Hindlimb muscle (tissue), 1 donor: ENCODE measurements around the gene AGXT2. TPM values are rescaled to one million over a fixed set of nuclear protein-coding genes. Genes with fewer than 3 reads are reported as not detected.

Experiments
- DNase-seq: peaks from one replicate; pipeline ENCODE4 v3.0.0-alpha.2; 2013
- polyA plus RNA-seq: library from polyadenylated mRNA; unstranded; fragments of 120-200 nt; gene quantifications from one replicate; pipeline ENCODE4 v1.2.1, GENCODE V29; 2013; ENCODE audit not compliant: insufficient read length

The AGXT2 gene
- polyA plus RNA-seq, 1 donor = not detected

DNA sequence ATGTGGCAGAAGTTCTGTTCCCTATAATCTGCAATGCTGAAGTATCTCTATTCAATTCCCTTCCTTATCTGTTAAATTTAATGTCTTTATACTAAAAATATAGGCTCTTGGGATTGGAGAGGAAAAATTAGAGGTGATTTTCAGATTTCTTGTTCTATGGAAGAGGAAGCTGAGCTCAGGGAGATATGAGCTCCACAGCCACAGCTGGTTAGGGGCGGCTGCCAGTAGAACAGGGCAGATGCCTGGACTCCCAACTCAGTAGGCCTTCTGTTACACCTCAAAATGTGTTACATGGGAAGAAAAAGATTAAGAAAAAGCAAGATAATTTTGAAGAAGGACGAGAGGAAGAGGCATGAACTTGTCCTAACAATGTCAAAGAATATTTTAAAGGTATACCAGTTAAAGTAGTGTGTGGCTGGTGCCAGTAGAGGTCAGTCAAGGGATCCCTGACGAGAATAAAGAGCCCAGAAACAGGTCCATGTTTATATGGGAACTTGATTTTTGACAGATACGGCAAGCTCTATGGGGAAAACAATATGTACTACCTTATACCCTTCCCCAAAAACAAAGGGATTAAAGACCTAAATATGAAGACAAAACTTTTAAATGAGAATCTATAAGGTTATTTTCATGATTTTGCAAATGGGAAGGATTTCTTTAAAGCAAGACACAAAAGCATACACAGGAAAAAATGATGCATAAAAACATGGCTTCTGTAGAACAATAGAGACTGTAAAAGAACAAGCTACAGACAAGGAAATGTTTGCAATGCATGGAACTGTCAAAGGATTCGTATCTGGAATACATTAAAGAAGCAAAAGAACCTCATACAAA is 89.7 kb downstream of the AGXT2 start:
- DNase-seq = no peak

DNA sequence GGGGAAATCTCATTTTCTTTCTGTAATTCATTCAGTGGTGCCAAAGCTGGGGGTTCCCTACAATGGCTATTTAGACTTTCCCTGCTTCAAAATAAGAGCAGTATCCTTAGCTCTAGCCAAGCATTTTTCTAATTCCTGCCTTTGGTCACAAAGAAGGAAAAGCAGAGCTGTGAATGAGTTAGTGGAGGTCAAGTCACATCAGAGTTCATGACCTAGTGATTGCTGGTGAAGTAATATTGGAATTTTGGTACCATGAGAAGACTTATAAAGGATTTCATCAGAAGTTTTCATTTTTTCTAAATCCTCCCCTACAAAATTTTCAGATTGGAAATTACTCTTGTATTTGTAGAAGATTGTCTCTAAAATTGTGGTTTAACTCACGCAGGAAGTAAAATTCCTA is 90.4 kb downstream of the AGXT2 start:
- no peak for DNase-seq

Other genes with a start within 250 kb of the AGXT2 start
- gene TTC23L, start 208.8 kb downstream of the AGXT2 start, polyA plus RNA-seq = 0.15 TPM
- gene RAD1, start 132.4 kb downstream of the AGXT2 start, polyA plus RNA-seq = 21.3 TPM
- gene BRIX1, start 132.2 kb downstream of the AGXT2 start, polyA plus RNA-seq = 24.8 TPM
- gene DNAJC21, start 118.4 kb downstream of the AGXT2 start, polyA plus RNA-seq = 41.0 TPM
- gene PRLR, start 182.5 kb upstream of the AGXT2 start, polyA plus RNA-seq = 0.15 TPM